GM19372 (cell line): Measurements from ENCODE around the gene TIA1.
"Not testable (repeated sequence)": the region's sequence is repeated elsewhere in the genome, so short reads cannot be mapped to it uniquely, and the experiment has no call there.

Source experiments
- ATAC-seq: cut with Tn5 transposase; IDR thresholded peaks from one replicate; pipeline ENCODE4 v1.9.1; 2021; ENCODE audit warnings: mild to moderate bottlenecking, low read depth, moderate library complexity; ENCODE audit not compliant: unreplicated experiment

TIA1 gene, protein sequence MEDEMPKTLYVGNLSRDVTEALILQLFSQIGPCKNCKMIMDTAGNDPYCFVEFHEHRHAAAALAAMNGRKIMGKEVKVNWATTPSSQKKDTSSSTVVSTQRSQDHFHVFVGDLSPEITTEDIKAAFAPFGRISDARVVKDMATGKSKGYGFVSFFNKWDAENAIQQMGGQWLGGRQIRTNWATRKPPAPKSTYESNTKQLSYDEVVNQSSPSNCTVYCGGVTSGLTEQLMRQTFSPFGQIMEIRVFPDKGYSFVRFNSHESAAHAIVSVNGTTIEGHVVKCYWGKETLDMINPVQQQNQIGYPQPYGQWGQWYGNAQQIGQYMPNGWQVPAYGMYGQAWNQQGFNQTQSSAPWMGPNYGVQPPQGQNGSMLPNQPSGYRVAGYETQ

DNA sequence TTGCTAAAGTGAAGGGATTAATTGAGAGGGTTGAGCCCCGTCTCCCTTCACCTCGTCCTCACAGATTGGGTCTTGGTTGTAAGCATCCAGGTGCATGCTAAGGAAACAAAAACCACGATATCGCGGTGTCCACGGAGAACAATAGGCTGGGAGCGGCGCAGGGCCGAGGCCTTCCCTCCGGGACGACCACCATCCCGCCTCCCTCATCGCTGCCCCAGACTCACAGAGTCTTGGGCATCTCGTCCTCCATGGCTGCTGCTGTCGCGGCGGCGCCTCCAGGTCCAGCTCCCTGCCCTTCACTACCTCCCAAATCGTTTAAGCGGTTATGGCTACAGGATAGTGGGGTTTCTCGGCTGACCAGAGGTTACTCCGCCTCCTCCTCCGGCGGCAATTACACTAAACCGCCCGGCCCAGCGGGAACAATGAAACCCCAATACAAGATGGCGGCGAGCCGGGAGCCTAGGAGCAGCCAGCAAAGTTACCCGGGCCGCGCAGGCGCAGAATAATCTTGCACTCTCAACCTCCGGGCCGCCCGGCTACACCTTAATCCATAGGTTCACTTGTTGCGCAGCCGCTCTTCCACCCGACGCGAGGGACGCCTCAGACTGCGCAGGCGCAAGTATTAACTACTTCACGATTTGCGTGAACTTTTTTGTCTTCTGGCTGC is at the start of gene TIA1:
TIA1 (minus strand) TSS at position 448 of the 667 bp plus-strand sequence; CDS start at position 250, 198 bp downstream.
- peak; percentile 96 for ATAC-seq

DNA sequence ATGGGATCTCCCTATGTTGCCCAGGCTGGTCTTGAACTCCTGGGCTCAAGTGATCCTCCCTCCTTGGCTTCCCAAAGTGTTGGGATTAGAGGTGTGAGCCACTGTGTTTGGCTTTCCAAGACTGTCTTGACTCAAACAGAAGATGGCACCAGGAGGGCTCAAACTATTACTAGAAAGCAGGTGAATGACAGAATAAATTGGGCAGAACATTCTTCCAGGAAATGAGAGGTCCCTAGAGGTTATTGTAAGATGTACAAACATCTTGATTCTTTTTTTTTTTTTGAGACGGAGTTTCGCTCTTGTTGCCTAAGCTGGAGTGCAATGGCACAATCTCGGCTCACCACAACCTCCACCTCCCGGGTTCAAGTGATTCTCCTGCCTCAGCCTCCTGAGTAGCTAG is 49.4 kb upstream of the TIA1 start:
- not testable (repeated sequence) for ATAC-seq

DNA sequence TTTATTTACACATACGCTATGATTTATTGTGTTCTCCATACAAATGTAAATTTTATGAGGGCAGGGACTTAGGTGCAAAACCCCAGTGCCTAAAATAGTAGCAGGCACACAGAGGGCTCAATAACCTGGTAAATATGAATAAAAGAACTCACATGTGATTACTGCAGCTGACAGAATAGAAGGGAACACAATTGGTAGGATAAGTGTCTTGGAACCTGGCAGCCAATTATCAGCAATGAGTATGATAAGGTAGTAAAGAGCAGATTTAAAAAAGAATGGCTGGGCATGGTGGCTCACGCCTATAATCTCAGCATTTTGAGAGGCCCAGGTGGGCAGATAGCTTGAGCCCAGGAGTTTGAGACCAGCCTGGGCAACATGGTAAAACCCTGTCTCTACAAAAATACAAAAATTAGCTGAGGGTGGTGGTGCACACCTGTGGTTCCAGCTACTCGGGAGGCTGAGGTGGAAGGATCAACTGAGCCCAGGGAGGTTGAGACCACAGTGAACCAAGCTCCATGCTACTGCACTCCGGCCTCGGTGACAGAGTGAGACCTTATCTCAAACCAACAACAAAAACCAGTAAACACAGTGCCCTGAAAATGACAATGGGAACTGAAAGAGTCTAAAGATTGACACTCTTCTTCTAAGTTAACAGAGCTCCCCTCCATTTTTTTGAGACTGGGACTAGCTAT is 35.2 kb upstream of the TIA1 start:
- no peak for ATAC-seq

DNA sequence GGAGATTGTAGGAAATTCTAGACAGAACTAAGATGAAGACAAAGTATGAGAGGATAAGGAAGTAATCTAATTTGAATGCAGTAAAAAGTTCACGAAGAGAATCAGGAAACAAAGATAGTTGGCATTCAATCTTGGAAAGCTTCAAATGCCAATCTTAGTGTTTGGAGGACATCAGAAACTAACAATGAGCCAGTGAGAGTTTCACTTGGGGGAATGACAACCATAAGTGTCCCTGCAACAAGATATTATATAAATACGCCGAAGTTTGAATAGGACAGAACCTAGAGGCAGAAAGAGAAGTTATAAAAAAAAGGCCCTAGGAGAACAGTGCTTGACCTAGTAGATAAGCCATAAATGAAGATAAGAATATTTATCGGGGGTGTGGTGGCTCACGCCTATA is 34.0 kb upstream of the TIA1 start:
- ATAC-seq = no peak

DNA sequence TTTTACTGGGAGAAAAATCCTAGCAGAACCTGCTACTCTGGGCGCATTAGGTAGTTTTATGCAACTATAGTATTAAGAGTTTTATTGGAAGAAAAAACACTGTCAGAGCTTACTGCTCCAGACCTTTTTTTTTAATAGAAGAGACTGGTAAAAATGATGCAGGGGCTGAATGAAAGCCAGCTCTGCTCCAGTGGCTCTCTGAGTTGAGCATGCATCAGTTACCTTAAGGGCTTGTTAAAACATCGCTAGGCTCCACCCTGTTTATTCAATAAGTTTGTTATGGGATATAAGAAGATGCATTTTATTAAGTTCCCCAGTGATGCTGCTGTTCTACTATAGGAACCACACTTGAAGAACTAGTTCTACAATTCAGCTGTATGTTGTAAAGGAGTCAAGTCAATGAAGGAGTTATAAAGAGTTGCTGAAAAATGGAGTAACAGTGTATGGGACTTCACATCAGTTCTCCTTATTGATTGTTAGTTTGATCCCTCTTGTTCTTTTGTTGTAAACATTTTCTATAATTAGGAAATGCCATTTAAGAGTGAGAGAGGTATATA is 31.9 kb upstream of the TIA1 start:
- ATAC-seq = no peak

DNA sequence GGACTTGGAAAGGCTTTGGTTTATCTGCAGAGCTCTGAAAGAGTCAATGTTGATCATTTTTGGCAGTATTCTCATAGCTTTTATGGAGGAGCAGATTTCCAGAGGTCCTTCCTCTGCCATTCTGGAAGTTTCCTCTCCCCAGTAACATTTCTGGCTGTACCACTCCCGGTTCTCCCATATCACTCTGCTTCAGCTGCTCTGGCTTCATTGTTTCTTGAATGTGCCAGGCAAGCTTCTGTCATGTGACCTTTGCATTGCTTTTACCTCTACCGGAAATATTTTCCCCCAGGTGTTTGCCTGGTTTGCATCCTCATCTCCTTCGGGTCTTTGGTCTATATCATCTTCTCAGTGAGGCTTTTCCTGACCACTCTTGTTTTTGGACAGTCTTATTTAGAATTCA is 21.9 kb upstream of the TIA1 start:
- ATAC-seq = no peak

DNA sequence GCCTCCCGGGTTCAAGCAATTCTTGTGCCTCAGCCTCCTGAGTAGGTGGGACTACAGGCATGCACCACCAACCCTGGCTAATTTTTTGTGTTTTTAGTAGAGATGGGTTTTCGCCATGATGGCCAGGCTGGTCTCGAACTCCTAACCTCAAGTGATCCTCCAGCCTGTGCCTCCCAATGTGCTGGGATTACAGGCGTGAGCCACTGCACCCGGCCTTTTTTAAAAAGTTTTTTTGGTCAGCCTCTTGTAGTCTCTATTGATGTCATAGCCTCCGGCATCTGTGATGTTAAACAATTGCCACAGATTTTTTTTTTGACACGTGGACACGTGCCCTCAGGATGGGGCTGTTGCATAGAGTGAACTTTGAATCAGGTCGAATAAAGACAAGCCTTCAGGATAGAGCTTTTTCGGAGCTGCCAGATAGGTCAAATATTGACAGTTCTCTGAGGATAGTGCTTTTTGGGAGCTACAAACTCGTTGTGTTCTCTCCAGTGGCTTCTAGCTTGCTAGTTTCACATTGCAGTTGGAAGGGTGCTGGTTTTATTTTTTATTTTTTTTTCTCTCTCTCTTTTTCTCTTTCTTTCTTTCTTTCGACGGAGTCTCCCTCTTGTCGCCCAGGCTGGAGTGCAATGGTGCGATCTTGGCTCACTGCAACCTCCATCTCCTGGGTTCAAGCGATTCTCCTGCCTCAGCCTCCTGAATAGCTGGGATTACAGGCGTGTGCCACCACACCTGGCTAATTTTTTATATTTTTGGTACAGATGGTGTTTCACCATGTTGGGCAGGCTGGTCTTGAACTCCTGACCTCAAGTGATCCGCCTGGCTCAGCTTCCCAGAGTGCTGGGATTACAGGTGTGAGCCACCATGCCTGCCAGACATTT is 21.2 kb upstream of the TIA1 start:
- ATAC-seq = not testable (repeated sequence)

DNA sequence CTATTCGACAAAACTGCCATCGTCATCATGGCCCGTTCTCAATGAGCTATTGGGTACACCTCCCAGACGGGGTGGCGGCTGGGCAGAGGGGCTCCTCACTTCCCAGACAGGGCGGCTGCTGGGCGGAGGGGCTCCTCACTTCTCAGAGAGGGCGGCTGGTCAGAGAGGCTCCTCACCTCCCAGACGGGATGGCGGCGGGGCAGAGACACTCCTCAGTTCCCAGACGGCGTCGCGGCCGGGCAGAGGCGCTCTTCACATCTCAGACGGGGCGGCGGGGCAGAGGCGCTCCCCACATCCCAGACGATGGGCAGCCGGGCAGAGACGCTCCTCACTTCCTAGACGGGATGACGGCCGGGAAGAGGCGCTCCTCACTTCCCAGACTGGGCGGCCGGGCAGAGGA is 18.5 kb upstream of the TIA1 start:
- not testable (repeated sequence) for ATAC-seq

DNA sequence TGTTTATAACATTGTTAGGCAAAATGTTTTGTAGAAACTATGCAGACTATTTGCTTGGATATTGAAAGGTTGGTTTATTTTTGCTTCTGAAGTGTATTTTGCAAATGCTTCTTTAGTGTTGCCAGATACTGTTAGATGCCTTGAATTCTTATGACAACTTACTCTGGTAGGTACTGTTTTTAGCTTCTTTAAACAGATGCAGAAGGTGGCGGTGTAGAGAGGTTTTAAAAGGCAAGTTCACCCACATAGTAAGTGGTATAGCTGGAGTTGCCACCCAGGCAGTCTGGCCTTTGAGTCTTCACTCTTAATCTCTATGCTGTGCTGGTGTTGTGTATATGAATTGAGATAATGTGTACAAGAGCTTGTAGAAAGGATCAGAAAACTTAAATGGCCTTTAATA is 13.1 kb upstream of the TIA1 start:
- ATAC-seq = no peak

DNA sequence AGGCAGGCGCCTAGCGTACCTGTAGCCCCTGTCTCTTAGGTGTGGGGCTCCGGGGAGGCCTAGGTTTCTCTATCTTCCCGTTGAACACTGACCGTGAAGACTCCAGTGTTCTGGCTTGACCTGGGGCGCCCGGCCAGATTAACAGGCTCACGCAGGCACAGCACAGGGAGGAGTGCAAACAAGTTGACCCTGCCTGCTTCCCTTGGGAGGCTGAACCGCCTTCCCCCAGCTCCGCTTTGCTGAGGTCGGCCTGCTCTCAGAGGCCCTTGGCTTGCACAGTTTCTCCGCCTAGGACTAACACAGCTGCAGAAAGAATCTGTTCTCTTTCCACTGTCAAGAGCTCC is 10.1 kb upstream of the TIA1 start:
- peak; percentile 1 for ATAC-seq

DNA sequence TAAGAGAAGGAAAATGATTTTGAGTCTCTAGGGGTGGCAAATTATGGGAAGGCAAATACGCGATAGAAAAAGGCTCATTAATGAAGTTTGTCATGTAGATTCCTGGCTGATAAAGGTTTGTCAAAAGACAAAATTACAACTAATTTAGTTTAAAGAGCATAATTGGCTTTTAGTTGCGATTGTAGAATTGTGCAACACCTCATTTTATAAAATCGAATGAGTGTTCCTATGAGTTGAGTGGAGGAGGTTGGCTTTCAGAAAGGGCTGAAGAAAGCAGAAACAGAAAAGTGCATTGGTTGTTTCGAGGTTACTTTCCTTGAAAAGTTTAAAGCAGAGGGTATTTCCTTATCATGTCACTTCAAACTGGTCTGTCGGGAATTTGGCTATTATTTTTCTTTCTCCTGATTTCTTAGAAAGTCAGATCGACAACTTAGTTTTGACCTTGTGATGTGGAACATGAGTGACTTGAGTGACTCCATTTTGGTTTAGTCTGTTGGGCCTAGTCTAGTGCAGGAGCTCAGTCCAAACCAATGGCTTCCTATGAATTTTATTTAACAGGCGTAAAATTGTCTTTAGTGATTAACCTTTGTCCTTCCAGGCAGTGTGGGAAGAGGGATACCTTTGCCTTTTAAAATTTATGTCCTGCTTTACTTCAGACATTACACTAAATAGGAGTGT is 7.3 kb upstream of the TIA1 start:
- no peak for ATAC-seq

DNA sequence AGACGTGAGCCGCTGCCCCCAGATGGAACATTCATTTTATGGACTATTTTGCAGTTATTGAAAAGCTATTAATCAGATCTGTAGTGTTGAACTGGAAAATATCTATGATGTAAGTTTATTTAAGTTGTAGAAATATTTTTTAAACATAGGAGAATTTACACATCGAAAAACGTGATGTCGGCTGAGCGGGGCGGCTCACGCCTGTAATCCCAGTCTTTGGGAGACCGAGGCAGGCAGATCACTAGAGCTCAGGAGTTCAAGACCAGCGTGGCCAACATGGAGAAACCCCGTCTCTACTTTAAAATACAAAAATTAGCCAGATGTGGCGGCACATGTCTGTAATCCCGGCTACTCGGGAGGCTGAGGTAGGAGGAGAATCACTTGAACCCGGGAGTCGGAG is 2.0 kb upstream of the TIA1 start:
- ATAC-seq = no peak

DNA sequence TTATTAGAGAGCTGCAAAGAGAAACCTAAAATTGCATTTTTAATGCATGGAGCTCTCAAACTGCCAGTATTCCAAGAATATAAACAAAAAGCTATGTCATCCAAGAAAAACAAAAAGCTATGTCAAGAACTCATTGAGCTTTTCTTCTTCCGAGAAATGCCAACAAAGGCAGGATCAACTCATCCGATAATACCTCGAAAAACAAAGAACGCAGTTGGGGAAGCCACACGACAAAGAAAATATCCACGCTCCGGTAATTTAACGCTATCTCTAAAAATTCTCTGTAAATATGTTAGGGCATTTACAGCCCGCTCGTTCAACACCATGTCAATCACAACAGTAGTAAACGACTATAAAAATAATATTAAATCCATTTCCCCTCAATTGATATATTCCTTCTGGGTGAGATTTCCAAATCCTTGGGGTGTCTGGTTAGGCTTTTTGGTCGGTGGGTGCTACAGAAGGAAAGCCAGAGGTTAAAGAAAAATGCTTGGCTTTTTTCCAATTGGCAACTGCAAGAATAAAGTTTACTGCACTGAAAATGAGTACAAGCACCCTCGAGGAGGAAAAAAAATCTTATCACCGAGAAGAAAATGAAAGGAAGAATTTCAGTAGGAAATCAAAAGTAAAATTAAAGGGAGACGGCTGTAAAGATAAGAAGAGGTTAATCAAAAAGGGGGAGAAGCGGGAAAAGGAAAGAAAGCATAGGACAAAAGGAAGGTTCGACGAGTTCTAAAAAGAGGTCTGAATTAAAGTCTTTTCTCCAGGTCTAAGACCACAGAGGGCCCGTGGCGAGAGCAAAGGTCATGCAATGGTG is 856 bp downstream of the TIA1 start:
- ATAC-seq = no peak

DNA sequence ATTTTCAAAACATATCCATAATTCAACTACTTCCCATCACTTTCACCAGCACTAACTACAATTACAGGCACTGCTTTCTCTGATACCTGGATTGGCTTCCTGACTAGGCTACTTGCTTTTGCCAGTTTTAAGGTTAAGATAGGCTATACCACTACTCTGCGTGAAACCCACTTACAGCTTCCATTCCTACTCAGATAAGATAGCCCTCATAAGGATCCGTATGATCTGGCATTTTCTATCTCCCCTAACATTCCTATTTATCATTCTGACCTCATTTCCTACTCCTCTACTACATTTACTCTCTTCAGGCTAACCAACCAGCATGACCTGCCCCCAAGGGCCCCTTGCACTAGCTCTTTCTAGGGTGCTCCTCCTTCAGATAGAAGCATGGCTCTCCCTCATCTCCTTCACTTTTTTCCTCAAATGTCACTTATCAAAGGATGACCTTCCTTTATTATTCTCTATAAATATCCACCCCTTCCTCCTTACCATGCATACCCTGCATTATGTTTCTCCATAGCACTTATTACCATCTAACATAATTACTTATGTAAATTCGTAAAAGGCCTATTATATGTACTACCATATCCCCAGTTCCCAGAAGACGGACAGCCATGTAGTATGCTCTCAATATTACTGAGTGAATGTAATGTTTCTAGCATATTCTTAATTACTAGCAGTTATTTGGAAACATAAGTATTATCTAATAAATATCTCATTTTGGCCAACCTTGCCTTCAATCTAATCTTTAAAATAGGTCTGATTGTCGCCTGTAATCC is 4.4 kb downstream of the TIA1 start:
- ATAC-seq = no peak

DNA sequence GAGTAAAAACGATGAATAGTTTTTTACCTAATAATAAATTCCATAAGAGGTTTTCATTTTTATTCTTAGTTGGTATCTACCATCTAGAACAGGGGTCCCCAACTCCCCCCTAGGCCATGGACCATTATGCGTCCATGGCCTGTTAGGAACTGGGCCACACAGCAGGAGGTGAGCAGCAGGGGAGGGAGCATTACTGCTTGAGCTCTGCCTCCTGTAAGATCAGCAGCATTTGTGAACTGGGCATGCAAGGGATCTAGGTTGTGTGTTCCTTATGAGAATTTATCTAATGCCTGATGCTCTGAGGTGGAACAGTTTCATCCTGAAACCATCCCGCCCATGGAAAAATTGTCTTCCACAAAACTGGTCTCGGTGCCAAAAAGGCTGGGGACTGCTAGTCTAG is 5.9 kb downstream of the TIA1 start:
- ATAC-seq = no peak

DNA sequence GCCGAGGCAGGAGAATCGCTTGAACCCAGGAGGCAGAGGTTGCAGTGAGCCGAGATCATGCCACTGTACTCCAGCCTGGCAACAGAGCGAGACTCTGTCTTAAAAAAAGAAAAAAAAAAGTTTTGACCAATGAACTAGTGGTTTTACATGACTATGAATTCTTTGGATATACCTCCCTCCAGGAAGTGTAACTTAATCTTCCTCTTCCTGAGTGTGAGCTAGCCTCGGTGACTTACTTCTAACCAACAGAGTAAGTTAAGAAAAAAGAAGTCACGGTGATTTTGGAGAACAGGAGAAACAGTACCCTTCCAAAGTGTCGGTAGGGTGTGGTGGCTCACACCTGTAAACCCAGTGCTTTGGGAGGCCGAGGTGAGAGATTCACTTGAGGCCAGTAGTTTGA is 7.1 kb downstream of the TIA1 start:
- no peak for ATAC-seq

DNA sequence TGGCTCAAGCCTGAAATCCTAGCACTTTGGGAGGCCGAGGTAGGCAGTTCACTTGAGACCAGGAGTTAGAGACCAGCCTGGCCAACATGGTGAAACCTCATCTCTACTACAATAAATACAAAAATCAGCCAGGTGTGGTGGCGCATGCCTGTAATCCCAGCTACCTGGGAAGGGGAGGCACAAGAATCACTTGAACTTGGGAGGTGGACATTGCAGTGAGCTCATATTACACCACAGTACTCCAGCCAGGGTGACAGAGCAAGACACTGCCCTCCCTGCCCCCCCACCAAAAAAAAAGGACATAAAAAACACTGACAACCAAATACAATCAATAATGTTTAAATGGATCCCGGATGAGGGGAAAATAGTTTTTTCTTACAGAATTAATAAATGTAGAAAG is 7.8 kb downstream of the TIA1 start:
- ATAC-seq = no peak

DNA sequence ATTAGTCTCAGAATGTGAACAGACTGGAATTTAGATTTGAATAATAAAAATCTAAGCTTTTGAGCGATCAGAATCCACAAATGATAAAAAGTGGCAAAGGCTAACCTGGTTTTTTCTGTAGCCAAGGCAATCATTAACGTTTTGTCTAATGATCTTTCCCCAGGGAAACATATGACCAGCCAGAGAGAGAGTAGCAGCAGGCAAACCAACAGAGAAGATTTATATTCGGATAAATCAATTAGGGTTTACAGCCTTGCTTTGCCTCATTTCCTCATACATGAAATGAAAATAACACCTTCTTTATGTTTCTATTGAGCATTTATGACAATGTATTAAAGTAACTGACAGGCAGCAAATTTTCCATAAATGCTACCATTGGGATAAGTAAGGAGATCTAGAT is 14.5 kb downstream of the TIA1 start:
- no peak for ATAC-seq
